Inflammatory macrophage treated with lipopolysaccharide for 1 hour (primary cell): ENCODE results near the gene ERFE.

Source experiments
- DNase-seq, 2 donors: peaks; one replicate each; pipeline ENCODE4 v3.0.0-alpha.2; 2020 to 2022

The ERFE gene

GRCh38 chr2:238139196-238140039, 19.4 kb upstream of the ERFE start:
- no peak for DNase-seq

- DNase-seq = no peak
These were observed 18.7 kb upstream of the ERFE start for GRCh38 chr2:238140040-238140439.

- no peak for DNase-seq
These were observed 17.8 kb upstream of the ERFE start for GRCh38 chr2:238140721-238141540.

- DNase-seq = peak; percentile 29 to 50
These were observed 17.0 kb upstream of the ERFE start for GRCh38 chr2:238141541-238142318.

- DNase-seq = no peak
These were observed 16.2 kb upstream of the ERFE start for GRCh38 chr2:238142382-238143205.

- DNase-seq = peak in 1 of 2 donors; percentile 16
These were observed 15.4 kb upstream of the ERFE start for GRCh38 chr2:238143239-238143951.

- no peak for DNase-seq
These were observed 14.5 kb upstream of the ERFE start for GRCh38 chr2:238144262-238144661.

GRCh38 chr2:238145046-238145445, 13.7 kb upstream of the ERFE start:
- DNase-seq = no peak

GRCh38 chr2:238145851-238146250, 12.9 kb upstream of the ERFE start:
- DNase-seq = no peak

GRCh38 chr2:238146884-238147544, 11.8 kb upstream of the ERFE start:
- no peak for DNase-seq

- no peak for DNase-seq
These were observed 9.8 kb upstream of the ERFE start for GRCh38 chr2:238148981-238149380.

- no peak for DNase-seq
These were observed 8.8 kb upstream of the ERFE start for GRCh38 chr2:238149841-238150572.

- DNase-seq = no peak
These were observed 8.1 kb upstream of the ERFE start for GRCh38 chr2:238150686-238151085.

- DNase-seq = no peak
These were observed 7.6 kb upstream of the ERFE start for GRCh38 chr2:238151205-238151604.

- no peak for DNase-seq
These were observed 7.0 kb upstream of the ERFE start for GRCh38 chr2:238151628-238152235.

- DNase-seq = no peak
These were observed 5.7 kb upstream of the ERFE start for GRCh38 chr2:238152771-238153688.

- no peak for DNase-seq
These were observed 4.2 kb upstream of the ERFE start for GRCh38 chr2:238154570-238154969.

- no peak for DNase-seq
These were observed 3.6 kb upstream of the ERFE start for GRCh38 chr2:238155051-238155760.
